Testis (tissue), 2 donors: ENCODE data around the gene HRH3.

Source experiments
- CTCF ChIP-seq, 3 experiments: fragments of 450-650 bp in 2 of 3; fragments of 200-600 bp in 1 of 3; sonication (generic) in 1 of 3; IDR thresholded peaks; one replicate each; pipeline ENCODE4 v1.5.1; 2016 to 2019; ENCODE audit warnings: antibody characterized with exemption in 3 of 3, mild to moderate bottlenecking in 2 of 3, moderate library complexity in 1 of 3
- POLR2A ChIP-seq: fragments of 450-650 bp; IDR thresholded peaks from one replicate; pipeline ENCODE4 v1.6.1; 2017; ENCODE audit warnings: antibody characterized with exemption, mild to moderate bottlenecking, moderate library complexity

DNA sequence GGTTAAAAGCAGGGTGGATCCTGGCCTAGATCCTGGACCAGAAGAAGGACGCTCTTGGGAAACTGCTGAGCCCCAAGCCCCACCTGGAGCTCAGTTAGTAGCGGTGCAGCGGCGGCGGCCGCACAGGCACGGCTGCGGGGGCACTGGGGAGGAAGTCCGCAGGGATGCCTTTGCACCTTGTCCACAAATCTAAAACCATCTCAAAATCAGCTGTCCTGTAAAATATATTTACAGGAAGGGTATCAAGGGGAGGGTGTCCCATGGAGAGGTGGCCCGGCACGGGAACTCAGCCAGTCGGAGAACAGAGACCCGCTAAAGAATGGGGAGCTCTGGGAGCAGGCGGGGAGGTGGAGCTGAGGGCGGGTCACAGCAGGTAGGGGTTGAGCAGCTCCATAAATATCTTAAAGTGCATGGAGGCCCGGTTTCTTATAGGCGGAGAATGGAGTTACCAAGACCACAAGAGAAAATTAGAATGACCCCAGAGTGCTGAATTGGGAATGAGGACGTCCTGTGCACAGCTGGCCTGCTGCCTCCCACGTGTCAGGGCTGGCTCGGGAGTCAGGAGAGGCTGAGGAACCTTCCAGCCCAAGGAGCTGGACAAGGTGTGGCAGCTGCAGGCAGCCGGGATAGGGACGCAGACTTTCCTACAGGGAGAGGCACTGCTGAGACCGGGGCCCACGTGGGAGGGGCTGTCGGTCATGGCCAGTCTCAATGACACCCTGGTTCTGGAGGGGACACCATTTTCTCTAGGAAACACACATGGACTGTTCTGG lies 29.3 kb downstream of the HRH3 start:
- no peak for TF ChIP-seq POLR2A
- no peak for TF ChIP-seq CTCF (IDR thresholded peaks at IDR 0.05)
